ENCODE results near the gene RAB11FIP2.

RAB11FIP2 gene

DNA sequence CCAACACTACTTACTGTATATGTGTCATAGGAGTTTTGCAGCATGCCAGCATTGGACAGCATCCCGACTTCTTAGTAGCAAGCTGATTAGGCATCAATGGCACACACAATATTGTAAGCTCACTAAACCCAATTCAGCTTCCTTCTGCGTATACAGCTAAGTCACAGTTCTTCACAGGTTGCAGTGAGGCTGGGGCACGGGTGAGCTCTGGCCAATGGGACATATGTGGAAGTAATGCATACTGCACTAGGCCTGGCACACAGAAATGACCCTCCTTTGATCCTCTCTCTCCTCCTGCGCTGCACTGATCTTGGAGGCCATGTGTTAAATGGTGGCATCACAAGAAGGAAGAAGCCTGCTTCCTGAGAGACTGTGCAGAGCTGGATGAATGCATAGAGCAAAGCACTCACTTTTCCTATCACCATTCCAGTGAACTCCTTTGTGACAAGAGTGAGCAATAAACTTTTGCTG, 11.9 kb downstream of the RAB11FIP2 start:
- DNase-seq = no peak

GRCh38 chr10:118033905-118034304, 12.8 kb downstream of the RAB11FIP2 start:
- no peak for DNase-seq

GRCh38 chr10:118032564-118032963, 14.2 kb downstream of the RAB11FIP2 start:
- no peak for DNase-seq

- DNase-seq = no peak
Observed at GRCh38 chr10:118031351-118032075, 15.2 kb downstream of the RAB11FIP2 start.

DNA sequence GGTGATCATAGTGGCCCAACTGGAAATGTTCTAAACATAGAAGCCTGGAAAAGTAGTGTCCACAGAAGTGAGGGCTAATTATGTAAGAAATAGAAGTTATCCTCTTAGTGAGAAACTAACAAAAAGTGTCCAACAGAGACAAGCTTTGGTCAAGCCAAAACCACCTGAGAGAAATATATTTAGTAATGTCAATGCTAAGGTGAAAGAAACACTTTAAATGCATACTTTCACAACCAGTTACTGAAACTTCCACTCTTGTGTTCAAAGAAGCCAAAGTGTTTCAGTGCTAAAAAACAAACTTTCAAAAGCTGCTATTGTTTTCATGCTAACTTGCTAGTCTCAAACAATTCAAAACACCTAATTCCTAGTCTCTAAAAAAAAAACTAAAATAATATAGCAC, 18.1 kb downstream of the RAB11FIP2 start:
- no peak for DNase-seq

- DNase-seq = no peak
Observed at GRCh38 chr10:118027397-118027796, 19.3 kb downstream of the RAB11FIP2 start.

DNA sequence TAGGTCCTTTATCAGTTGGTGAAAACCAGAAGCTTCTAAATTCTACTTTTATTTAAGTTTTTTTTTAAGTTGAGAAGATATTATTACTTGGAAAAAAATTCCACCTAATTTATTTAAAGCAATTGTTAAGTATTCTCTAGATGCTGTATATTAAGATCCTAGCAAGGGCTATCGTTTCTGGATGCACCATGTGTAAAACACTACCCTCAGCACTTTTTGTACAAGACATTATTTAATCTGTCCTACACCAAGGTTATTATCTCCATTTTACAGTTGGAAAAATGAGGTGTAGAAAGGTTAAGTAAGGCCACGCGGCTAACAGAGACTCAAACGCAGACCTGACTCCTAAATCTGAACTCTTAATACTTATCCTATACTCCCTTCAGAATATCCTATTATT, 19.8 kb downstream of the RAB11FIP2 start:
- DNase-seq = no peak

DNA sequence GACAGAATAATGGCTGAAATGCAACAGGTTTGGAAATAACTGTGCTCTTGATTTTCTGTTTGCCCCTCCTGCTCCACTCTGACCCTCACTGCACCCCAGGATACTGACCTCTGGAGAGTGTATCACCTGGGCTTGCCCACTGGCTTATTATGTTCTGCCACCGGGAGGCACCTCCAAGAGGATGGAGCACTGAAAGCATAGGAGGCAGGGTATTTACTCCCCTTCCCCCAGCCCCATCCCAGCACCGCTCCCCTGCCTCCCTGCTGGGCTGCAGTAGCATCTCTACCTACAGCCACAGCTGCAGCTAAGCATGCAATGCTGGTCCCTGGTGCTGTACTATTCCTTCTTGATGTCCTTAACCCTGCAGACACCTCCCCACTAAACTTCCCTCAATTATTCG, 26.4 kb downstream of the RAB11FIP2 start:
- no peak for DNase-seq

DNA sequence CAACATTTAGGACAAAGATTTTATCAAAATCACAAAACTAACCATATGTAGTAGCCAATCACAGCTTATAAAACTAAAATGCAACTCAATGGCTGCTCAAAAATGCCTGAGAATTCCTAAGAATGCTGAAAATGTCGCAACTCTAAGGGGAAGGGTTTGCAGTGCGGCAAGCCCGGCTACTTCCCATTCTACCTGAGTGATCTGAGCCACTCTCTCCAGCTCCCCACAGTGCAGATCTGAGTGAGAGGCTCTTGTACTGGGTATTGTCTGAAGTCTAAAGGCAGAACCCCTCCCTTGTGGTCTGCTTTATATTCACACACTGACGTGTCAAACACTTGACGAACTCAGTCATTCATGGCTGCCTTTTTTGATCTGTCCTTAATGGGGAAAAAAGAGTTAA, 28.9 kb downstream of the RAB11FIP2 start:
- no peak for DNase-seq

DNA sequence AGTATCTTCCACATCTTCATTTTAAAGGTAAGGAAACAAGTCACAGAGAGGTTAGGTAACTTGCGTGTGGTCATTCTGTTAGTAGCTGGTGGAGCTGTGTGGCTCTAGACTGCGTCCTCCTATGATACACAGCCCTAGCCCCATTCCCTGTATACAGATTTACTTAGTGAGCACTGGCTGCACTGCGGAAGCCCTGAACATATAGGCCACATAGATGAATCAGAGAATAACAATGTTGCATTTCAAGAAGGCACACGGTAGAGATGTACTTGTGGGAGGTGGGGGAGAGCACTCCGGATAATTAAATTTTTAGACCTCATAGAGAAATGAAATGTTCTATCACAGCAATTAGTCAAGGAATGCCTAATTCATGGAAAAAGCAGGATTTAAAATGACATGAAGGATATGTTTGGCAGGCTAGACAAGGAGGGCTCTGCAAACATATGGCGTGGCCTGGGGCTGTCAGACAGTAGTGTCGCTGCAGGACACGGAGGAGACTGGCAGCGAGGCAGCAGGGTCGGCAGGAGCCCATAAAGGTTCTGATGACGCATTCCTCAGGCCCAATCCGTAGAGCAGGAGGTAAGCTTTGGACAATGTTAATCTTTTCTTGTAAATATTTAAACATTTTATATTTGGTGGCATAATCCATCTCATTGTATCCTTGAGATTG, 29.5 kb downstream of the RAB11FIP2 start:
- no peak for DNase-seq

- DNase-seq = no peak
Observed at GRCh38 chr10:118012952-118013525, 33.7 kb downstream of the RAB11FIP2 start.

- DNase-seq = no peak
Observed at GRCh38 chr10:118007773-118008172, 39.0 kb downstream of the RAB11FIP2 start.

DNA sequence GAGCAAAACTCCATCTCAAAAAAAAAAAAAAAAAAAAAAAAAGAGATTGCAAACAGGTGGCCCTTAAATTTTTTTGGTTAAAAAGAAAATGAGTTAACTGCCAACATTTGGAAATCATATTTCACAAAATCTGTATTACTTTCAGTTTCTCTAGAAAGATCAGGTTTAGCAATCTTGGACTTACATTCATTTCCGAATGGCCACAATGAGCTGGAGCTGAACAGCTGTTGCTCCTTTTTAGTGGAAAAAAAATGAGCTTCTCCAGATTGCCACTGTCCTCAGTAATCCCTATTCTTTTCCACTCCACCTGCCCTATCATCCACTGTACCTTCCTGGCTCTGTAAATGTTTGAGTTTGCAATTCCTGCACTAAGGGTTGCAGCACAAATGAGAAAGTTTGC, 43.6 kb downstream of the RAB11FIP2 start:
- DNase-seq = no peak

GRCh38 chr10:118002581-118002980, 44.2 kb downstream of the RAB11FIP2 start:
- DNase-seq = no peak

DNA sequence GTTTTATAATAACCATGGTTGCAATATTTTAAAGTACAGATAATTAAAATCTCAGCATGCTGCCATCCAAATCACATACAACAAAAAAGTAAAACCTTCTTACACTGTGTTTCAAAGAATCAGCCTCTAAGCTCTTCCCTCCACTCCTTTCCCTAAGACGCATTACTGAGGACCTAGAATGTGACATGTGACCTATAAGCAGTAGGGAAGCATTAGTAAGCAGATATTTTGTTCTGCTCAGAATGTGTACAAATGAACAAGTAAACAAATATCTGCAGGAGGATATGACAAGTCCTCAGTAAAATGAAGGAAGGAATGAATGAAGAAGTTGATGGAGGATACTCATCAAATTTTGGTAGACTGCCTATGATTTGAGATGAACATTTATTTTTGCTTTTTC, 49.1 kb downstream of the RAB11FIP2 start:
- DNase-seq = no peak

- no peak for DNase-seq
Observed at GRCh38 chr10:117996709-117997108, 50.0 kb downstream of the RAB11FIP2 start.

- DNase-seq = no peak
Observed at GRCh38 chr10:117994771-117995170, 52.0 kb downstream of the RAB11FIP2 start.

- no peak for DNase-seq
Observed at GRCh38 chr10:117993166-117993565, 53.6 kb downstream of the RAB11FIP2 start.

GRCh38 chr10:117991701-117992100, 55.0 kb downstream of the RAB11FIP2 start:
- DNase-seq = no peak

DNA sequence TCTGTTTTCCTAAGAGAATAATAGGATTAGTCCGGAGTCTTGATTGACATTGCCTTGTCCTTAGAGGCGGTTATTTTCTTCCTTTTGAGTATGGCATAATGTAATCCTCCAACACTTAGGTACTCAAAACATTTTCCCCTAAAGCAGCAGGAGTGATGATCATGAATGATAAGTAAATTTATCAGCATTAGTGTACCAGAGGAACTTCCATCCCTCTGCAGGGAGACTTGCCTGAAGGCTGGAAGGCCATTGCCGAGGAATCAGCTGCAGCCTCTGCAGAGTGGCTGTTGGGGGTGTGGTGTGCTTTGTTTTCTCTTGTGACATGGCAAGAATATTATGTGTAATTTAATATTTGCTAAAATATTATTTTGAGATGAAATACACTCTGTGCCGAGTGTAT, 56.8 kb downstream of the RAB11FIP2 start:
- DNase-seq = no peak

DNA sequence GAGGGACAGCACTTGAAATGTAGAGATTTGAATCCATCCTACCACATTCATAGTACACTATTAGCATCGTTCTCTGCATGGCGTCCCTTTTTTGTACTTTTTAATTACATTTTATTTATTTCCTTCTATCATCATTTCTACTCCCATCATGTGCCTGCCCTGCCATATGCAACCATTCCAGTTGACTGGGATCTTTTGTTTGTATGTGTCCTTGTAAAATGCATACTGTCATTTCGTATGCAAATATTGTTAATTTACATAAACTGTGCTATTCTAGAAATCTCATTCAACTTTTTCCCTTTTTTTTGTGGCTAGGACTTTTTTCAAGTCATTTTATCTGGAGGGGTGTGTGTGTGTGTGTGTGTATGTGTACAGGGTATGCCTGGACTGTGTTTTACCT, 57.9 kb downstream of the RAB11FIP2 start:
- DNase-seq = no peak

DNA sequence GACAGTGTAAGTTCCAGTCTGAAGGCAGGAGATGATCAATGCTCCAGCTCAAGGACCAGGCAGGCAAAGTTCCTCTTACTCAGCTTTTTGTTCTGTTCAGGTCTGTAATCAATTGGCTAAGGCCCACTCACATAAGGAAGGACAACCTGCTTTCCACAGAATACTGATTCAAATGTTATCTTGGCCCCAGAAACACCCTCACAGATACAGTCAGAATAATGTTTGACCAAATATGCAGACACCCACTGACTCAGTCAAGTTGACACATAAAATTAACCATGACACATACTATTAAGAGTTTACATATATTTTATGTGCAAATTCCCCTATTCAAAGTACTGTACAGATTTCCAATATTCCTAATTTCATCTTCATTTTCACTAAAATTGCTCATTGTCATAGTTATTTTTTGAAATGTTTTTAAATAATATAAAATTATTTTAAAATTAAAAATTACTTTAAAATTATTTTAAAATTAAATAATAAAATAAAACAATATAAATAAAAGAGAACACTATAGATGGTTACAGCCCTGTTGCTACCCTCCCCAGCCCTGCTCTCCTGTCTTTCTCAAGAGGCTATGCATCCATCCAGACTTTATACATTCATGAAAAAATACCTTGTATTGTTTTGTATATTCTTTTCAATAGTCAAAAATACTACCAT, 59.4 kb downstream of the RAB11FIP2 start:
- DNase-seq = no peak

GRCh38 chr10:117983961-117984360, 62.8 kb downstream of the RAB11FIP2 start:
- DNase-seq = no peak

Data from effector CD8-positive, alpha-beta T cell (primary cell).